Measurements from ENCODE around the gene KRT83.

KRT83 gene

DNA sequence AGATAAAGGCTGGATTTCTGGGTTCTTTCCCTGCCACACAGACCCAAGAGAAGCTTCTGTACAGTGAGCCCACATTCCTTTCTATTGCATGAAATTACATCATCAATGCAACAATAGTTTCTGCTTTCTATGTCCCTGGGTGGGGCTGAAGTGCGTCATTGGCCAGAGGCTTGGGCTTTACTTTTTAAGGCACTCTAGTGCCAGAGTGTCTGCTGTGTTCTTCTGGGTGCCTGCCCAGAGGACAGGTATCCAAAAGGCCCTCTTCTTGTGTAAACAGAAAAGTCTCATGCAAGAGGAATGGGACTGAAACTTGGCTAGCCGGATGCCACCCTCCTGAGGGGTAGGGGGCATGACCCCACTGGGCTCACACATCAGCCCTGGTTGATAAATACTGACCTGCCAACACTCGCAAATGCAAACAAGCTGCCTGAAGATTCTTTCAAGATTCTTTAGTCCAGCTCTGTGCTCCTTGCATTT, 40.8 kb downstream of the KRT83 start (continued):
- TF ChIP-seq ZNF184 (tag by site-specific recombination; IDR thresholded peaks at IDR 0.05) (no peak), ZBTB6 (tag by site-specific recombination; IDR thresholded peaks at IDR 0.05) (no peak), ZNF239 (tag by site-specific recombination; IDR thresholded peaks at IDR 0.05) (no peak), ZNF596 (tag by site-specific recombination; IDR thresholded peaks at IDR 0.05) (no peak), KLF17 (tag by site-specific recombination; IDR thresholded peaks at IDR 0.05) (no peak), ZNF670 (tag by site-specific recombination; IDR thresholded peaks at IDR 0.05; ENCODE audit: low read depth) (no peak), ZNF266 (tag by site-specific recombination; IDR thresholded peaks at IDR 0.05; ENCODE audit: low read depth) (no peak), ZNF404 (tag by site-specific recombination; IDR thresholded peaks at IDR 0.05) (no peak), ZNF610 (tag by site-specific recombination; IDR thresholded peaks at IDR 0.05; ENCODE audit: borderline replicate concordance) (no peak), KLF7 (tag by site-specific recombination; IDR thresholded peaks at IDR 0.05; ENCODE audit: borderline replicate concordance) (no peak), ZBTB17 (tag by site-specific recombination; IDR thresholded peaks at IDR 0.05) (peak; percentile 76), ZNF223 (tag by site-specific recombination; IDR thresholded peaks at IDR 0.05) (no peak), GLI4 (tag by site-specific recombination; IDR thresholded peaks at IDR 0.05) (no peak), ZNF530 (tag by site-specific recombination; IDR thresholded peaks at IDR 0.05; ENCODE audit: low read depth) (no peak), ZNF24 (tag by site-specific recombination; IDR thresholded peaks at IDR 0.05) (no peak), ZNF174 (tag by site-specific recombination; IDR thresholded peaks at IDR 0.05) (no peak), YY1 (tag by site-specific recombination; IDR thresholded peaks at IDR 0.05) (no peak), OVOL3 (tag by site-specific recombination; IDR thresholded peaks at IDR 0.05) (no peak), ZBTB48 (tag by site-specific recombination; IDR thresholded peaks at IDR 0.05) (peak; percentile 34; the same call in 1 of the 2 replicates), MYNN (tag by site-specific recombination; IDR thresholded peaks at IDR 0.05; ENCODE audit: borderline replicate concordance) (no peak), ZNF274 (IDR thresholded peaks at IDR 0.05; ENCODE audit: low read length) (no peak), ZNF274 (tag by site-specific recombination; IDR thresholded peaks at IDR 0.05; ENCODE audit: borderline replicate concordance) (no peak), ZNF155 (tag by site-specific recombination; IDR thresholded peaks at IDR 0.05) (no peak), ZBTB20 (tag by site-specific recombination; IDR thresholded peaks at IDR 0.05) (0 out of 2 replicates have a peak, but pooled peaks have one; percentile 19), ZNF843 (tag by site-specific recombination; IDR thresholded peaks at IDR 0.05) (no peak)
- TF ChIP-seq, protein P1, sequence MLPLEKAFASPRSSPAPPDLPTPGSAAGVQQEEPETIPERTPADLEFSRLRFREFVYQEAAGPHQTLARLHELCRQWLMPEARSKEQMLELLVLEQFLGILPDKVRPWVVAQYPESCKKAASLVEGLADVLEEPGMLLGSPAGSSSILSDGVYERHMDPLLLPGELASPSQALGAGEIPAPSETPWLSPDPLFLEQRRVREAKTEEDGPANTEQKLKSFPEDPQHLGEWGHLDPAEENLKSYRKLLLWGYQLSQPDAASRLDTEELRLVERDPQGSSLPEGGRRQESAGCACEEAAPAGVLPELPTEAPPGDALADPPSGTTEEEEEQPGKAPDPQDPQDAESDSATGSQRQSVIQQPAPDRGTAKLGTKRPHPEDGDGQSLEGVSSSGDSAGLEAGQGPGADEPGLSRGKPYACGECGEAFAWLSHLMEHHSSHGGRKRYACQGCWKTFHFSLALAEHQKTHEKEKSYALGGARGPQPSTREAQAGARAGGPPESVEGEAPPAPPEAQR (tag by site-specific recombination; IDR thresholded peaks at IDR 0.05): no peak
- TF ChIP-seq, protein P2, sequence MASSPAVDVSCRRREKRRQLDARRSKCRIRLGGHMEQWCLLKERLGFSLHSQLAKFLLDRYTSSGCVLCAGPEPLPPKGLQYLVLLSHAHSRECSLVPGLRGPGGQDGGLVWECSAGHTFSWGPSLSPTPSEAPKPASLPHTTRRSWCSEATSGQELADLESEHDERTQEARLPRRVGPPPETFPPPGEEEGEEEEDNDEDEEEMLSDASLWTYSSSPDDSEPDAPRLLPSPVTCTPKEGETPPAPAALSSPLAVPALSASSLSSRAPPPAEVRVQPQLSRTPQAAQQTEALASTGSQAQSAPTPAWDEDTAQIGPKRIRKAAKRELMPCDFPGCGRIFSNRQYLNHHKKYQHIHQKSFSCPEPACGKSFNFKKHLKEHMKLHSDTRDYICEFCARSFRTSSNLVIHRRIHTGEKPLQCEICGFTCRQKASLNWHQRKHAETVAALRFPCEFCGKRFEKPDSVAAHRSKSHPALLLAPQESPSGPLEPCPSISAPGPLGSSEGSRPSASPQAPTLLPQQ (tag by site-specific recombination; IDR thresholded peaks at IDR 0.05): no peak
- TF ChIP-seq, protein P3, sequence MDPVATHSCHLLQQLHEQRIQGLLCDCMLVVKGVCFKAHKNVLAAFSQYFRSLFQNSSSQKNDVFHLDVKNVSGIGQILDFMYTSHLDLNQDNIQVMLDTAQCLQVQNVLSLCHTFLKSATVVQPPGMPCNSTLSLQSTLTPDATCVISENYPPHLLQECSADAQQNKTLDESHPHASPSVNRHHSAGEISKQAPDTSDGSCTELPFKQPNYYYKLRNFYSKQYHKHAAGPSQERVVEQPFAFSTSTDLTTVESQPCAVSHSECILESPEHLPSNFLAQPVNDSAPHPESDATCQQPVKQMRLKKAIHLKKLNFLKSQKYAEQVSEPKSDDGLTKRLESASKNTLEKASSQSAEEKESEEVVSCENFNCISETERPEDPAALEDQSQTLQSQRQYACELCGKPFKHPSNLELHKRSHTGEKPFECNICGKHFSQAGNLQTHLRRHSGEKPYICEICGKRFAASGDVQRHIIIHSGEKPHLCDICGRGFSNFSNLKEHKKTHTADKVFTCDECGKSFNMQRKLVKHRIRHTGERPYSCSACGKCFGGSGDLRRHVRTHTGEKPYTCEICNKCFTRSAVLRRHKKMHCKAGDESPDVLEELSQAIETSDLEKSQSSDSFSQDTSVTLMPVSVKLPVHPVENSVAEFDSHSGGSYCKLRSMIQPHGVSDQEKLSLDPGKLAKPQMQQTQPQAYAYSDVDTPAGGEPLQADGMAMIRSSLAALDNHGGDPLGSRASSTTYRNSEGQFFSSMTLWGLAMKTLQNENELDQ (tag by site-specific recombination; IDR thresholded peaks at IDR 0.05; ENCODE audit: low read depth): no peak
- TF ChIP-seq, protein P4, sequence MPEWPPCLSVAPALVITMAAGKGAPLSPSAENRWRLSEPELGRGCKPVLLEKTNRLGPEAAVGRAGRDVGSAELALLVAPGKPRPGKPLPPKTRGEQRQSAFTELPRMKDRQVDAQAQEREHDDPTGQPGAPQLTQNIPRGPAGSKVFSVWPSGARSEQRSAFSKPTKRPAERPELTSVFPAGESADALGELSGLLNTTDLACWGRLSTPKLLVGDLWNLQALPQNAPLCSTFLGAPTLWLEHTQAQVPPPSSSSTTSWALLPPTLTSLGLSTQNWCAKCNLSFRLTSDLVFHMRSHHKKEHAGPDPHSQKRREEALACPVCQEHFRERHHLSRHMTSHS (tag by site-specific recombination; IDR thresholded peaks at IDR 0.05): no peak
- TF ChIP-seq, protein P5, sequence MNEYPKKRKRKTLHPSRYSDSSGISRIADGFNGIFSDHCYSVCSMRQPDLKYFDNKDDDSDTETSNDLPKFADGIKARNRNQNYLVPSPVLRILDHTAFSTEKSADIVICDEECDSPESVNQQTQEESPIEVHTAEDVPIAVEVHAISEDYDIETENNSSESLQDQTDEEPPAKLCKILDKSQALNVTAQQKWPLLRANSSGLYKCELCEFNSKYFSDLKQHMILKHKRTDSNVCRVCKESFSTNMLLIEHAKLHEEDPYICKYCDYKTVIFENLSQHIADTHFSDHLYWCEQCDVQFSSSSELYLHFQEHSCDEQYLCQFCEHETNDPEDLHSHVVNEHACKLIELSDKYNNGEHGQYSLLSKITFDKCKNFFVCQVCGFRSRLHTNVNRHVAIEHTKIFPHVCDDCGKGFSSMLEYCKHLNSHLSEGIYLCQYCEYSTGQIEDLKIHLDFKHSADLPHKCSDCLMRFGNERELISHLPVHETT (tag by site-specific recombination; IDR thresholded peaks at IDR 0.05): no peak
- TF ChIP-seq, protein P6, sequence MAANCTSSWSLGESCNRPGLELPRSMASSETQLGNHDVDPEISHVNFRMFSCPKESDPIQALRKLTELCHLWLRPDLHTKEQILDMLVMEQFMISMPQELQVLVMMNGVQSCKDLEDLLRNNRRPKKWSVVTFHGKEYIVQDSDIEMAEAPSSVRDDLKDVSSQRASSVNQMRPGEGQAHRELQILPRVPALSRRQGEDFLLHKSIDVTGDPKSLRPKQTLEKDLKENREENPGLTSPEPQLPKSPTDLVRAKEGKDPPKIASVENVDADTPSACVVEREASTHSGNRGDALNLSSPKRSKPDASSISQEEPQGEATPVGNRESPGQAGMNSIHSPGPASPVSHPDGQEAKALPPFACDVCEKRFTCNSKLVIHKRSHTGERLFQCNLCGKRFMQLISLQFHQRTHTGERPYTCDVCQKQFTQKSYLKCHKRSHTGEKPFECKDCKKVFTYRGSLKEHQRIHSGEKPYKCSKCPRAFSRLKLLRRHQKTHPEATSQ (tag by site-specific recombination; IDR thresholded peaks at IDR 0.05): no peak

Data from HEK293 (cell line).